Activated CD4-positive, alpha-beta T cell treated with anti-CD3 and anti-CD28 coated beads for 4 hours (primary cell): ENCODE results near the gene RCL1.
"Not testable (repeated sequence)": the region's sequence is repeated elsewhere in the genome, so short reads cannot be mapped to it uniquely, and the experiment has no call there.

Source experiments
- DNase-seq, 2 donors: peaks; one replicate each; pipeline ENCODE4 v3.0.0-alpha.2; 2020

The RCL1 gene, protein sequence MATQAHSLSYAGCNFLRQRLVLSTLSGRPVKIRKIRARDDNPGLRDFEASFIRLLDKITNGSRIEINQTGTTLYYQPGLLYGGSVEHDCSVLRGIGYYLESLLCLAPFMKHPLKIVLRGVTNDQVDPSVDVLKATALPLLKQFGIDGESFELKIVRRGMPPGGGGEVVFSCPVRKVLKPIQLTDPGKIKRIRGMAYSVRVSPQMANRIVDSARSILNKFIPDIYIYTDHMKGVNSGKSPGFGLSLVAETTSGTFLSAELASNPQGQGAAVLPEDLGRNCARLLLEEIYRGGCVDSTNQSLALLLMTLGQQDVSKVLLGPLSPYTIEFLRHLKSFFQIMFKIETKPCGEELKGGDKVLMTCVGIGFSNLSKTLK

GRCh38 chr9:4792572-4793458, at the start of gene RCL1:
RCL1 (plus strand) TSS chr9:4792944; CDS start chr9:4793092, 148 bp downstream.
- DNase-seq: peak; percentile 92 to 94

DNA sequence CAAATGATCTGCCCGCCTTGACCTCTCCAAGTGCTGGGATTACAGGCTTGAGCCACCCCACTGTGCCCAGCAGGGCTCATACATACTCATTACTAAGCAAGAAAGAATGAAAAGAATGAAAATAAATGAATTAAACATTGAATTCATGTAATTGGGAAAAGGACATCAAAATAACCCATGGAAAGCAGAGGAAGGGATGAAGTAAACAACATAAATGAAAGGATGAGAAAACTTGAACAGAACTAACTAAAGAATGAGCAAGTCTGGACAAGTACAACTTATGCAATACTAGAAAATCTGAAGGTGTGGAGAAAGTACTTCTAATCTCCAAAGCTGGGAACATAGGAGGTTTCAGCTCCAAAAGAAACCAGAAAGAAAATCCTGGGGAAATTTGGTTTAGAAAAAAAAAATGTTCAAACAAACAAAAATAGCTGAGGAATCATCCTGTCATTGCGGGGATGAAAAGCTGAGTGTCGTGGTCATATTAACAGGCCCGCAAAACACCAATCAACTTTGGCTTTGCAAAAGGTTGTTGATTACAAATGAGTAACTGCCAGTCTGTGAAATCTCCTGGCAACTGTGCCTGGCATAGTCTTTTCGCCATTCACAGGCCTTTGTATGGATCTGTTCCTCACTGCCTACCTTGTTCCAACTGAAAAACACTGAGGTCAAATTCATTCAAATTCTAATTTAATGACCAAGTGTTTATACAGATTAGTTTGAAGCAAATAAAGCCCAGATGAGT, 49.4 kb upstream of the RCL1 start:
- DNase-seq: no peak

- no peak for DNase-seq
These were observed 46.3 kb upstream of the RCL1 start for GRCh38 chr9:4746278-4747030.

DNA sequence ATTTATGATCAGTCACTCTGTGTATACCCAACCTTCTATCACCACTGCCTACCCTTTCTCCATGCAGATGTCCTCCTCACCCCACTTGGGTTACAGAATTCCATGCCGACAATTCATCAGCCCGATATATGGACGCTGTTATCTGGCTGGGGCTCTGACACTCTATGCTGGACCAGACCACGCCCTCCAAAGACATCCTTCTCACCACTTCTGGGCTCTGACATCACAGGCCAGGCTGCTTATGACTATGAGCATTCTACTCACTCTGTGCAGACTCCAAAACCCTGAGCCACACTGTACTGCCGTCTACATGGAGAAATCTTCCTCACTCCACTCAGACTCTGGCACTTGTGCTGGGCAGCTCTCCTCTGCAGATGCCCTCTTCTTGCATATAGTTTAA, 44.1 kb upstream of the RCL1 start:
- no peak for DNase-seq

- no peak for DNase-seq
These were observed 42.6 kb upstream of the RCL1 start for GRCh38 chr9:4750023-4750673.

GRCh38 chr9:4754530-4754929, 38.2 kb upstream of the RCL1 start:
- not testable (repeated sequence) for DNase-seq

DNA sequence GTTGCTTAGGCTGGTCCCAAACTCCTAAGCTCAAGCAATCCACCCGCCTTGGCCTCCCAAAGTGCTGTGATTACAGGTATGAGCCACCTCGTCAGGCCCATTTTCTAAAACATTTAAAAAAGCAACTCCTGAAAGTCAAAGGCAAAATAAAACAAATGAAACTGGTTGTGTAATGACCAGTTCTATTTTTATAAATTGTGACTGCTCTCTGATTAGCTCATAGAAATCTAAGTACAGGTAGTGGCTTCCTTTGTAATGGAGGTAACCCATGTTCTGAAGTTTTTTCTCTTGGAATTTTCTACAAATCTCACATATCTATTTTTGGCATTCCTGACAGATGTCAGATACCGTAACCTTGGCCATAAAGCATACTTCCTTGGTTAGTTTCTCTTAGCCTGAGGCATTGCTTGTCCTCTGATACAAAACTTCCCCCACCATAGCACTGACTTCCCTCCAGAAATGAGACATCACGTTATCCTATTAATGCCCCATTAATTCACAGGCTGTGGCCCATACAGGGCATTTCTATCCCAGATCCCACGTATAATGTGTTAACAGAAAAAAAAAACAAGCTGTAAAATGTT, 37.6 kb upstream of the RCL1 start:
- no peak for DNase-seq

- DNase-seq: no peak
These were observed 36.3 kb upstream of the RCL1 start for GRCh38 chr9:4756420-4756819.

- no peak for DNase-seq
These were observed 32.6 kb upstream of the RCL1 start for GRCh38 chr9:4760122-4760521.

GRCh38 chr9:4762108-4762885, 30.4 kb upstream of the RCL1 start:
- DNase-seq: peak; percentile 74 to 85

- DNase-seq: no peak
These were observed 29.7 kb upstream of the RCL1 start for GRCh38 chr9:4762886-4763541.

DNA sequence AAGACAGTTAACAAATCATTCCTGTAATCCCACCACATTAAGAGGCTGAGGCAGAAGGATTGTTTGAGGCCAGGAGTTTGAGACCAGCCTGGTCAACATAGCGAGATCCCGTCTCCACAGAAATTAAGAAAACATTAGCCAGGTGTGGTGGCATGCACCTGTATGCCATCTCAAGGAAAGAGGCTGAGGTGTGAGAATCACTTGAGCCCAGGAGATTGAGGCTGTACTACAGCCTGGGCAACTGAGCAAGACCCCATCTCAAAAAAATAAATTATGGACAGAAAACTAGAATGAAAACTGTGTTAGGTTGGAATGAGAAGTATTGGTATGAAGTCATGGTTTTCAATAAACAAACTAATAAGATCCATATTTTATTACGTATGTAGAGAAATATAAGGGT, 28.7 kb upstream of the RCL1 start:
- DNase-seq: no peak

GRCh38 chr9:4768681-4769080, 24.1 kb upstream of the RCL1 start:
- no peak for DNase-seq

DNA sequence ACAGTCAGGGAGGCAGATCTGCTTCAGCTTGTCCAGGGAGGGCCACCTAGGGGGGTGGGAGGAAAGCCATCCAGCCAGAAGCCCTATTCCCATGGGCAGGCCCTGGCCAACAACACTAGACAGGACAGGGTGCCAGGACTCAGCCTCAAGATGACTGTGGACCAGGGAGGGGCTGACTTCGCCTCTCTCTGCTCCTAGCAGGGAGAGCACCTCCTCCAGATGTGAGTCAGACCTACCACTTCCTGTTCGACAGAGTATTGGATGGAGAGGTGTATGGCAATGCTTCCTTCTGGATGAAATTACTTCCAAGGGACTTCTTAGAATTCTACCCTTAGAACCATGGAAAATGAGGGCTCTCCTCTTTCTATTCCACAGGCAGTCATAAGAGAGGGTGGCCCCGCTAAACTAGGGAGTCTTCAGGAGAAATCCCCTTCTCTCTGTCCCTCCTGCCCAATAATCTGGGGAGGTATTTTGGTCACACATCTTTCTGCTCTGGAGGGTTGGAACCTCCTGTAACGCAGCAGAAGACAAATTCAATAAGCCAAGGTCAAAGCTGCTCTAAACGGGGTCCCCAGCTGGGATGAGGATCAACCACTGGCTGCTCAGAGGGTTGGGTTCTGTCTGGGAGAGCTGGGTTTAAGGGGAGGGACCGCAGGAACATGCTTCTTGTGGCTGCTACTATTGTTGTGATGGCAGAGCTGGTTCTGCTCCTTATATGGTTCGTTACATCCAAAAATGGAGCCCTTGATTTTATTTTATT, 23.2 kb upstream of the RCL1 start:
- DNase-seq: no peak

DNA sequence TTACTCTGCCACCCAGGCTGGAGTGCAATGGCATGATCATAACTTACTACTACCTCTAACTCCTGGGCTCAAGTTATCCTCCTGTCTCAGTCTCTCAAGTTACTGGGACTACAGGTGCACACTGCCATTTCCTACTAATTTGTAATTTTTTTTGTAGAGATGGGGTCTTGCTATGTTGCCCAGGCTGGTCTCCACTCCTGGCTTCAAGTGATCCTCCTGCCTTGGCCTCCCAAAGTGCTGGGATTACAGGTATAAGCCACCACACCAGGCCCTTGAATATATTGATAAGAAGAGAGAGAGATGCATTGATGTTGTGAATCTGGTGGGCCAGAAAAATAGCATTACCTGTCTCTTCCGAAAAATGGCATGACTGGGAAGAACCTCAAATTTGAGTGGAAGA, 21.0 kb upstream of the RCL1 start:
- DNase-seq: no peak

GRCh38 chr9:4774209-4774608, 18.5 kb upstream of the RCL1 start:
- no peak for DNase-seq

DNA sequence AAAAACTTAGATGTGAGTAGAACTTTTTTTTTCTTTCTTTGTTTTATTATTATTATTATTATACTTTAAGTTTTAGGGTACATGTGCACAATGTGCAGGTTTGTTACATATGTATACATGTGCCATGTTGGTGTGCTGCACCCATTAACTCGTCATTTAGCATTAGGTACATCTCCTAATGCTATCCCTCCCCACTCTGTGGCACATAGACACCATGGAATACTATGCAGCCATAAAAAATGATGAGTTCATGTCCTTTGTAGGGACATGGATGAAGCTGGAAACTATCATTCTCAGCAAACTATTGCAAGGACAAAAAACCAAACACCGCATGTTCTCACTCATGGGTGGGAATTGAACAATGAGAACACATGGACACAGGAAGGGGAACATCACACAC, 17.8 kb upstream of the RCL1 start:
- DNase-seq: not testable (repeated sequence)

- no peak for DNase-seq
These were observed 12.1 kb upstream of the RCL1 start for GRCh38 chr9:4780651-4781050.

GRCh38 chr9:4781408-4781807, 11.3 kb upstream of the RCL1 start:
- no peak for DNase-seq
